Suppressor macrophage treated with lipopolysaccharide for 1 hour (primary cell): ENCODE results near the gene SPTA1.

ENCODE experiments used
- DNase-seq, 3 donors: peaks; one replicate each; pipeline ENCODE4 v3.0.0-alpha.2; 2020 to 2022

SPTA1 gene

DNA sequence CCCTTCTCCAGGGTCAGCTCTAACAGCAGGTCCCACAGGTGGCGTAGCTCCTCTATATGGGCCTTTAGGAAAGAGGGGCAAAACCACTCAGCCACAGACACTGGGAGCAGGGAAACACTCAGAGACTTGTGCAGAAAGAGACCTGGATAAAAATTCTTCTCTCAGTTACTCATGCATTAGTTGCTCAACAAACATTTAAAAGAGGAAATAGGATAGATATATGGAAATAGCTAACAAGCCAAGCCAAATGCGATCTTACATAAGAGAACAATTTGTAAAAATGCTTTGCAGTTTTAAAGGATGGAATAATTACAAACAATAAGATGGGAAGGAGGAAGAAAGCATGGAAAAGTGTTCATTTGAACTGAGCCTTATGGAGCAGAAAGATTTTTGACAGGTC, 4.9 kb downstream of the SPTA1 start:
- DNase-seq, result peak; percentile 39 to 79 (median 61)

DNA sequence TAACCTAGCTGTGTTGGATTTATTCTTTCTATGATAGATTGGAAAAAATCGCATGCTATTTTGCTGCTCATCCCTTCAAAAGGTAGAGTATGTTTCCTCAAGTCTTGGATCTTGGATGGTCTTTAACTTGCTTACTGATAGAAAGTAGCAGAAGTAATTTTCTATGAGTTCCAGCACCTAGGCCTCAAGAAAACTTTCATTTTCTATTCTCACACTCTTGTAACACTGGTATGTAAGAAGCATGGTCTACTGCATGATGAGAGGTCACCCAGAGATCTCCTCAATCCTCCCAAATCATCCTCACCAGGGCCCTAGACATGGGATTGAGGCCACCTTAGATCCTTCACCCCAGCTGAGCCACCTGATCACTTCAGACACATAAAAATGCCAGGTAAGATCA, 7.2 kb downstream of the SPTA1 start:
- DNase-seq, result no peak

DNA sequence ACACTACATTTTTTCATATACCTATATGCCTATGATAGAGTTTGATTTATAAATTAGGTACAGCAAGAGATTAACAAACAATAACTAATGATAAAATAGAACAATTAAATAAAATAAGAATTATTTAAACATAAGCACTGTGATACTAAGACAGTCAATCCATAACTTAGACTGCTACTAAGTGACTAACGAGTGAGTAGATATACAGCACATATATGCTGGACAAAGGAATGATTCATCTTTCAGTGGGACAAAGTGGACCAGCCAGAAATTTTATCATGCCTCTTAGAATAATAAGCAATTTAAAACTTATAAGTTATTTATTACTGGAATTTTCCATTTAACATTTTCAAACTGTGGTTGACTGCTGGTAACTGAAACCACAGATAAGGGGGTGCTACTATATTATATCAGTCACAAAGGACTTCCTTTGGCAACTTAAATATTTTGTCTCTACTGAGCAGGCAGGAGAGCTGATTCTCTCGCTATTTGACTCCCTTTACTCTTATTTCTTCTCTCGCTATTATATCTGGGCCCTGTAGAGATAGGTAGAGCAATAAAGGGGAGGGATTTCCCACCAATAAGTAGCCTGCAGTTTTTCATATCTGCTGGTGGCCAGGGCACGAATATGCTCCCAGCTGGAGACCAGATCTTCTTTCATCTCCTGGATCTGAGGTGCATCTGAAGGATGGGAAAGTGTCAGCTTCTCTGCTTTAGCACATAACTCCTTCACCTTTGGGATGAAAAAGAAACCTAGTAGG, 10.8 kb downstream of the SPTA1 start:
- DNase-seq, result peak in 1 of 3 donors; percentile 27

DNA sequence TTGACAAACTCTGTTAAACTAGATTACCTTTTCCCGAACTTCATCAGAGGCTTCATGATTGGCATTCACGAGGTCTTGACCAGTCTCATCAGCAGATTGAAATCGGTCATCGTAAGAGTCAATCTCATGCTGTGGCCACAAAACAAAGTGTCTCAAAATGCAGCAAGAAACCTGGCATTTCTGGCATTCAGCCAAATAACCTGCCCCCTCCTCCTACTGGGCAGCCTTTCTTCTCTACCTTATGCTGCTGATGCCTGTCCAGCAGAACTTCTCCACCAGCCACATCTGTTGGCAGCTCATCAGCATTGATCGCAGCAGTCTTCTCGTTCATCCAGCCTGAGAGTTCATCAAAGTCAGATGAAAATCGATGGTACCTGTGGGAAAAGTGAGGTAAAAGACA, 12.2 kb downstream of the SPTA1 start:
- no peak for DNase-seq

DNA sequence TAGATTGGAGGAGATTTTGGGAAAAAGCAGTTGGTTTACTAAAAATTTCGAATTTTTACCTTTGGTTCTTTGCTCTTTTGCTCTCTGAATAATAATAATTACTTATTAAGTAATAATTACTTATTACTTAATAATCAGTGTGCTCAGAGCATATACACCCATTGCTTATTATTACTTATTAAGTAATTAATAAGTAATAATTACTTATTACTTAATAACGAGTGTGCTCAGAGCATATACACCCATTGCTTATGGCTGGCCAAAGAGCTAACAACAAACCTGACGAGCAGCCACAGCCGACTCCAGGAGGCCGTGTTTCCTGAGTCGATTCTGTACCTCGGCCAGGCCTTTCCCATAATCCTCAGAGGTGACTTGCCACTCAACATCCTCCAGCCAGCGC, 20.5 kb downstream of the SPTA1 start:
- no peak for DNase-seq

DNA sequence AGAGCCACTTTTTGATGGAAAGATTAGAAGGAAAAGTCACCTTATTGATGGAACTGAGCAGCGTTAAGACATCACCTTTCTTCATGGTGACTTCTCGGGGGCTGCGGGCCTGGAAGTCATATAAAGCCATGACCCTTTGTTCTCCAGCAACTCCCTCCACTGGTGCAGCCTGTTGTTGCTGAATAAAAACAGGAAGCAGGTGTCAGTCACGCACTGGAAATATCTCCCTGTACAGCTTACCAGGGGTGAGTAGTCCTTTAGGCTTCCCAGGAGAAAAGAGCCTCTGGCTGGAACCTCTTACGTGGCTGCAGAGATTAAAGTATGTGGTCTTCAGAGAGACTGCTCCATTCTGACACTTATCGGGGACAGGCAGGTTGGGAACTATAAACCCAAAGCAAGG, 31.9 kb downstream of the SPTA1 start:
- DNase-seq, result peak; percentile 53 to 54 (median 53)

DNA sequence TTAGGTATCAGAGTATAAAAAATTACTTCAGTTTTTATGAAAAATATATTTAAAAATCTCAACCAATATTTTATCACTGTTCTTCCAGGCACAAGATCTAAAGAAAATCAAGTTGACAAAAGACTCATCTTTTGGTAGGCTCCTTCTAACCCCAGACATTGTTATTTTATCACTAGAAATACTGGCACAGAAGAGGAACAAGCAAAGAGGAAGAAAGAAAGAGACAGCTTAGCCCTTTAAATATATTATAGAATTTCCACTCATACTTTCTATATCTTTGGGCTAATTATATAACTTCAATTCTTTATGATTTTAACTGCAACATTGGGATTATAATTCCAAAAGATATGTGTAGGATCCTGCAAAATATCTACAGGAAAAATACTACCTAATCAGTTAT, 32.4 kb downstream of the SPTA1 start:
- DNase-seq, result peak in 2 of 3 donors; percentile 35 to 36

DNA sequence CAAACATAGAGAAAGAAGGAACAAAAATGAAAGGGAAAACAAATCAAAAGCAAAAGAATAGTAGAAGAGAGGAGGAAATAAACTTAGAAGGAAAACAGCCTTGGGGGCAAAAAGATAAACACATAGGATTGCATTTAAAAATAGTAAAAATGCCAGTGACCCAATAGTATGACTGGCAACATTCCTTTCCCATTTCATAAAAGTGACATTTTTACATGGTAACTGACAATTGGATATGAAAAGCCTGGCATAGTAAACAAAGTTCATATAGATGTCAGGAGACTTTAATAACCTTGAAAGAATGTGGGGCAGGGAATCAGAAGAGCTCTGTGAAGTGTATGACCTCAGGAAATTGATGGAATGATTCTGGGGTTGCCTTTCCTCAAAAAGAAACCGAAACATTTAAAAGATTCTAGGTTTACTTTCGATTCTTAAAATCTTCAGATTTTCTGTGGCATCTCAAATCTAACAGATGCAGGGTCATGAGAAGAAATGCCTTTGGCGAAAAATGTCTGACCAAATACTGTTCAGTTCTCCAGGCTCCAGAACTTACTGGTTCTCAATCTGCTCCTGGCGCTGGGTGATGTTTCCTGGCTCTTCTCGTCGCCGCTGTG, 33.7 kb downstream of the SPTA1 start:
- no peak for DNase-seq

DNA sequence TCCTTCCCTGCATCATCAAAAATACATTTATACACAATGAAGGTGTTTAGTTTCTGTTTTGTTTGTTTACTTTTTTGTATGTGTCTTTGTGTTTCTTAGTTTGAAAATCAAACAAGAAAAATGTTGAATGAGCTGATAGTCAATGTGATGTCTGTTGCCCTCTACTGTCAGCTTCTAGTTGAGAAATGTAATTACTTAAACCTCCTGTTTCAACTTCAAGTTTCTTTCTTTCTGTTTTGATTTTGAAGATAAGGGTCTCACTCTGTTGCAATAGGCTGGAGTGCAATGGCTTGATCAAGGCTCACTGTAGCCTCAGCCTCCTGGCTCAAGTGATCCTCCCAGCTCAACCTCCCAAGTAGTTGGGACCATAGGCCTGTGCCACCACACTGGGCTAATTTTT, 37.5 kb downstream of the SPTA1 start:
- peak in 2 of 3 donors; percentile 10 to 27 for DNase-seq

DNA sequence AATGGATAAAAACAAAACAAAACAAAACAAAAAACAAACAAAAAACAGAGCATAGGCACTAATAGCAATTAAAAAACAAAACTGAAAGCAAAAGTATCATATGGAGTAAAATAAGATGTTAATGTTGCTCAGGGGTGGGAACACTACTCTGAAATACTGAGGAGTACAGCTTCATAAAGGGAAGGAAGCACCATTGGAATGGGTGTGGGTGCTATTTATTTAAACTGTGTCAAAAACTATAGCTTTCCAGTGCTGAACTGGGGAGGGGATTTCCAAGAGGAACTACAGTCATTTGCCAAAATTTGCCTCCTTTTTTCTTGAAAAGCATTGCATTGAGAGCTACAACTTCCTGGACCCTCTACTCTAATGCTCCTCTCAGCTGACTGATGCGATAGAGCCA, 40.0 kb downstream of the SPTA1 start:
- DNase-seq, result peak; percentile 79 to 89 (median 83)

DNA sequence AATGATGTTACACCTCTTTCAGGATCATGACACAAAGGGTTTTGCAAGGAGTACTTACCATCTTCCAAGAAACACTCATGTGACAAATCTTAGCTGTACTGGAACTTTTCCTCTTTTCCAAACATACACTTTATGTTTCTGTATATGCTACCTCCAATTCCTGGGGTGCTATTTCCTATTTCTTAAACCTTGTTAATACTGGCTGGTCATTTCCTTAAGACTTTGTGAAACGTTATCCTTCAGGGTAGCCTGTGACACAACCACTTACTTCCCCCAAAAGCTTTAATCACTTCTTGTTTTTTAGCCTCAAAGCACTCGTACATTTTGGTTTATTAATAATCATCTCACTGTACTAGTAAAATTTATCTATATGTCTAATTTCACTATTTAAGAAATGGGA, 42.1 kb downstream of the SPTA1 start:
- DNase-seq, result peak; percentile 59 to 80 (median 79)

DNA sequence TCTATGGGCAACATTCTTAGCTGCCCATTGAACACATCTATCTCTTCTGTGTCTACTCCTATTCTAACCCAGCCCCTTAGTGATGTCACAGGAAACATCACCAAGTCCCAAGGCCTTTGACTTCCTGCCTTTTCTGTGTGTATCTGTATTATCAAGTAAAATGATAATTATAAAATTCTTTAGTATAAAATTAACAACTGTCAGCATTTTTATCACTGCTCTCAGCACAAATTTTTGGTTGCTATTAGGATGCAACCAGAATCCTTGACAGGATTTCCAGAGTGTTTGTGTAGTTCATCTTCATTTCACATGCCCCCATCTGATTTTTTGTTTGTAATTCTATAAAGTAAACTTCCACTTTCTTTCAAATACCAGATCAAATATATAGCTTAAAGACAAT, 47.6 kb downstream of the SPTA1 start:
- DNase-seq, result no peak

DNA sequence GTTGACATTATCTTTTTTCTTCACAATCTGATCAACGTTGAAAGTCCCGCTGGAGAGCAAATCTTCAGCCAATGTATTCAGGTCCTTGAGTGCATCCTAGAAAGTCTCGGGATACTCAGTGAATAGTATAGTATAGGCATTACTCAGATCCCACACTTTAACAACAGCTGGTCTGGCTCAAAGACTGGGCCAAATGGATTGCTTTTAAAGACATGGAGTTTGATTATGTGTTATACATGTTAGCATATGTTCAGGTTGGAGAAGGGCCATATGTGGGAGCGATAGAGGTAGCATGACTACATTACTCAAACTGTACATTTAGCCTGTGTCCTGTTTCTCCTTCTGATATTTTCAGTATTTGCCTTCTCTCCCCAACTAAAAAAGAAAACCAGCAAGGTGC, 48.4 kb downstream of the SPTA1 start:
- DNase-seq, result no peak

DNA sequence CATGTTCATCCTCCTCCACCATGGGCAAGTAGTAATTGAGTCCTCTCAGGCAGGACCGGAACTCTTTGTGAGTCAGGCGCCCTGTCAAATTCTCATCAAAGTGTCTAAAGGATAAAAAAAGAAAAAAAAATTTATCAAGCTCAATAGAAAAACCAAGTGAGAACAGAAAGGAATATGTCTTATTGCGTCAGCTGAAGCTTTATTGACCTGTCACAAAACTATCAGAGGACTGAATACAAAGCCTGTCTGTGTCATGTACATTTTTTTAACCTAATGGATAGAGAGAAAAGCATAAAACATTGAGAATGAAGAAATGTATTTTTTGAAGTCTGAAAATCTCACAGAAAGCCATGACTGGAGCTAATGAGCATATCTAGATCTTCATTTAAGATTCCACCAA, 72.8 kb downstream of the SPTA1 start:
- DNase-seq, result no peak

DNA sequence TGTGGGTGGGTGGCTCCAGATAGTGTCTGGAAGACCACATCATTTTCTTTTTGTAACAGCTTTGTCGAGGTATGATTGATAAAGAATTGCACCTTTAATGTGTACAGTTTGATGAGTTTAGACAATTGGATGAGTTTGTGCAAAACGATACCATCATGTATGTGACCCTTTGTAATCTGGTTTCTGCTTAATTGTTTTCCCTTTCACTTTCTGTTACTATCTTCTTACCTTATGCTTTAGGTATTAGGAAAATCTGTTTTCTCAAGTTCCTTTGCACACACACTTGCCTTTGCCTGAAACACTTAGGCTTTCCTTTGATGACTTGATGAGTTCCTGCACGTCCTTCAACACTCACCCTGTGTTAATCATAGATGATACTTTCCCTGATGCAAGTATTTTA, 74.6 kb downstream of the SPTA1 start:
- no peak for DNase-seq

DNA sequence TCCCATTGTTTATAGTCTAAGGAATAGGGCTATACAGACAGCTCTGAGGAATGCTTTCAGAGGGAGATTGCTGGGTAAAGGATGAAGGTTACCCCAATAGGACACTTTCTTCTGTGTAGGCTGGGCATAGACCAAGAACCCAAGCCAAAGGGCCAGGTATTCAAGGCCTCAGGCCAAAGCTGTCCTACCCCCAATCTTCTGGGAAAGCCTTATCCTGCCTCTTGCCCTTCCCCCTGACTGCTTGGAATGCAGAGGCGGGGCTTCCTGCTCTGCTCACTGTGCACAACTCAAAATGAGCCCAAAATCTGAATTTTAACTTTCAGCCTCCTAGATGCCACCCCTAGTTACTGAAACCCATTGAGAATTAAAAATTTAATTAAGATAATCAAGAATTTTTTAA, 79.2 kb downstream of the SPTA1 start:
- no peak for DNase-seq

DNA sequence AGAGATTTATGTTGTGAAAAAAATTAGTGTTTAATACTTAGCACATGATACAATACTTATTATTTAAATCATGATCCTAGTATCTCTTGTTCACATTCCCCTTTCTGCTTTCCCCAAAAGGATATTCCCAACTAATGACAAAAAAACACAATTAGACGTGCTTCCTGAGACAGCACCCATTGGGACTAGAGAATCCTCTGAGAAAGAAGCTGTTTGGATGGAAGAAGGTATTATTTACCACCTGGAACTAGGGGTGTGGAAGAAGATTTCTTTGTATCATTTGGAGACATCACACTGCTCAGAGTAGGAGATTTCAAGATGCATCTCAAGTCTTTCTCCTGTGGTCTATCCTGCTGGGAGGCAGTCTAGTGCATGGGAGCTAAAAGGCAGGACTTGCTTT, 81.5 kb downstream of the SPTA1 start, which contains the start of gene OR10Z1:
Gene OR10Z1, plus strand, starts transcription at position 301 of the 400 bp plus-strand sequence. CDS start 1,171 bp downstream, outside the sequence.
- no peak for DNase-seq

DNA sequence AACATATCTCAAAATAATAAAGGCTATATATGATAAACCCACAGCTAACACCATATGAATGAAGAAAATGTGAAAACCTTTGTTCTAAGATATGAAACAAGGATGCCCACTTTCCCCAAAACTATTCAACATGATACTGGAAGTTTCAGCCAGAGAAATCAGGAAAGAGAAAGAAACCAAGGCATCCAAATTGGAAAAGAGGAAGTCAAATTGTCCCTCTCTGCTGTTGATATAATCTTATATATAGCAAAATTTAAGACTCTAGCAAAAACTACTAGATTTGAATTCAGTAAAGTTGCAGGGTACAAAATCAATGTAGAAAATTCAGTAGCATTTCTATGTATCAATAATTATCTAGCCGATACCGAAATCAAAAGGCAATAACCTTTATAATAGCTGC, 85.8 kb downstream of the SPTA1 start:
- no peak for DNase-seq

DNA sequence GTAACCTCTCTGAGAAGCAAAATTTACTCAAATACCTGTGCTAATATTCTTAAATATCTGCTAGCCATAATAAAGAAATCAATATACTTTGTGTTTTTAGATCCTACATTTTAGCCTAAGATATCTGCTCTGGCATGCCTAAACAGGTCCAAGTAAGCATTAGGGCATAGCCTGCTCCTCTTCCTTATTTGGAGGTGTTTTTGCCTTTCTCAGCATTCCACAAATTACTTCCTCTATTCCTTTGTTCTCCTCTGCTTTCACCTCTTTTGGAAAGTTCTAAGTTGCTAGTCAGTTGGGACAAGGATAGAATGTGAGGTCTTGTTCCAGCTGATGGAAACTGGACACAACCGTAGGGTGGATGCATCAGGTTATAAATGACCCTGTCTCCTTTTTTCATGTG, 99.6 kb downstream of the SPTA1 start:
- no peak for DNase-seq

DNA sequence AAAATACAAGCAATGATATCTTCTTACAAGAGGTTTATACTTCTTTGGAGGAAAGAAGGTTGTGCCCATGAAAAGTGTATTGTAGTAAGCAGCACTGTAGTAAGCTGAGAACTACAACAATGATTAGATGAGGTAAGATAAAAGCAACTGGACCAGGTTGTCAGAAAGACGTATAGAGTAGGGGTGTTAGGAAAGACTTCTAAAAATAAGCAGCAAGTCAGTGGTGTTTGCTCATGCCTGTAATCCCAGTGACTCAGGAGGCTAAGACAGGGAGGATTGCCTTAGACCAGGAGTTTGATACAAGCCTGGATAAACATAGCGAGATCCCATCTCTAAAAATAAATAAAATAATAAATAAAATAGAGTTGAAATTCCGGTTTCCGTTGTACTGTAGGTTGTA, 102.6 kb downstream of the SPTA1 start:
- no peak for DNase-seq

DNA sequence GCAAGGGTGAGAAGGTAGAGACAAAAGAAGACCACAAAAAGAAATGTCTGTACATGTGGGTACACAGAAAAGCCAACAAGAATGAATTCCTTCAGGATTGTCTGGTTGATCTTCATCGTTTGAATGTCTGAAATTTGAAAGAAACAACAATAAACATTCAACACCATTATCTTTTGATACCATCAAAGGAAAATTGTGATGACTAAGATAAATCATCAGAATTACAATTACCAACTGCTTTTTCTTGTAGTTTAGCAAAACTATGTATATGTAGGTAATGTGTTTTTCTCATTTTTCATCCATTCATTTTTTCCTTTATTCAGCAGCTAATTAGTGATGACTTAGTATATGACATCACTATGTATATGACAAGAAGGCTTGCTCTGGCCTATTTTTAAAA, 106.8 kb downstream of the SPTA1 start, which contains the start of gene OR10X1:
Gene OR10X1, minus strand, starts transcription at position 167 of the 400 bp plus-strand sequence. Its CDS starts 0 bp downstream, at position 167.
- no peak for DNase-seq

DNA sequence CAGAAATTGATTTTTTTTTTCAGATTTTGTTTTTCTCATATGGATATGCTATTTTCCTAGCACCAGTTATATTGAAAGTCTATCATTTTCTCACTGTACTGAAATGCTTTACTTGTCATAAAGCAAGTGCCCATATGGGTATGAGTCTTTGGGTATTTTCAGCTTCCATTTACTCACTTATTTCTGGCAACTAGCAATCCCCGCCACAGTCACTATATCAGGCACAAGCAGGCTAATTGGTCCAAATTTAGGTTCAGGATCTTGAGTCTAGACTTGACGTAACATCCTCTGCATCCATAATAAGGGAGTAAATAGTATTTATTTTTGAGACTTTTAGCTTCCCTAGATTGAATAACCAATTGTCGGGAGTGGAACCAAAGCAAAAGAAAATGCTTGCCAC, 109.0 kb downstream of the SPTA1 start:
- no peak for DNase-seq

DNA sequence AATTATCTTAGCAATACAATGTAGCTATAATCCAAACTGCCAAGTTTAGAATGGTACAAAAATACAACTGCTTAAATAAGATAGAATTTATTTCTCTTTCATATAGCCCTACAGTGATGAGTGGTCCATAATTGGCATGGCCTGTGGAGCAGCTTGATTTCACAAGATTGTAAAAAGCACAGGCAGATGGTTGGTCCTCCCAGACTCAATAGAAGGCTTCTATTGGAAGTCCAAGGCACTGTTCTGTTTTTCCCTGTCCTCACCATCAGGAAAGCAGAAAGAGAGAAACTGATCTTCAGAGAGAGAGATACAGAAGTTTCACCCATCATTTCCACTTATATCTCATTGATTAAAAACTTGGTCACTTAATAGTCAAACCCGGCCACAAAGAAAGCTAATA, 114.3 kb downstream of the SPTA1 start:
- no peak for DNase-seq

DNA sequence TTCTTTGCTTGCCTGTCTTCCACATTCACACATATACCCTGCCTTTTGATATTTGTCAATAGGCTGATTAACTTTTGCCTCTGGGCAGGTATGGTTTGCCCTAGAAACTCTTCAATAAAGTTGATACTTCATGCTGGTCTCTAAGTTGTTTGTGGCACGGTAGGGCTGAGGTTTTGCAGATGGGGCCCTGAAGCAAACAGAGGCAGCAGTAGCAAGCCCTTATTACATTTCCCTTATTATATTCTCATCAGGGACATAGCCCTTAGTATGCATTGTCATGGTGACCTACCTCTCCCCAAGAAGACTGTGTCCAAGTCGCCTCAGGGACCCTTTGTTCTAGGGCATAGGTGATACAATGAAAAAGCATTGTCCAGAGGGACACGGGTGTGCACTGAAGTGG, 116.0 kb downstream of the SPTA1 start, which contains the start of gene OR6P1:
Gene OR6P1, minus strand, starts transcription at position 101 of the 400 bp plus-strand sequence. CDS start 6,976 bp downstream, outside the sequence.
- DNase-seq, result no peak
